Hematopoietic multipotent progenitor cell treated with erythropoietin and hydrocortisone succinate and interleukin-3 and kit ligand, for 17 days (in vitro differentiated cells): Measurements from ENCODE around the gene RTTN.
"Not testable (repeated sequence)": the region's sequence is repeated elsewhere in the genome, so short reads cannot be mapped to it uniquely, and the experiment has no call there.

Experiments used
- DNase-seq: peaks from one replicate; pipeline ENCODE4 v3.0.0-alpha.2; 2015; ENCODE audit warnings: low spot score

Gene RTTN

GRCh38 chr18:70149616-70150301 is 55.7 kb downstream of the RTTN start:
- no peak for DNase-seq

DNA sequence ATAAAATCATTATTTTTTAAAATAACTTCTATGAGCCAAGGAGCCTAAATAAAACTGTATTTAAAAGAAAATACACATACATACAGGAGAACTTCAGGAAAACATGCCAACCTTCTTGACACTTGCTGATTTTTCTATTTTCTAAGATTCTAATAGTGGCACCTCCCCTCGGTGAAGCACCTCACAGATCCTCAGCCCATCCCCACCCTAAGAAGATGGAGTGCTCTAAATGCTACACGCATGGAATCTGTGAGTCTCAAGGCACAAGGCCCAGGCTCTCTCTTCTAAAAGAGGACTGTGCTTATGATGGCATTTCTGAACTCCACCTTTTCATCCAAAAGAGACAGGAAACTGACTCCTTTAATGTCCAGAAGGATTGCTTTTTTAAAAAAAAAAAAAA is 56.3 kb downstream of the RTTN start:
- DNase-seq: no peak

- DNase-seq: no peak
Observed at GRCh38 chr18:70148039-70148938, 57.2 kb downstream of the RTTN start.

DNA sequence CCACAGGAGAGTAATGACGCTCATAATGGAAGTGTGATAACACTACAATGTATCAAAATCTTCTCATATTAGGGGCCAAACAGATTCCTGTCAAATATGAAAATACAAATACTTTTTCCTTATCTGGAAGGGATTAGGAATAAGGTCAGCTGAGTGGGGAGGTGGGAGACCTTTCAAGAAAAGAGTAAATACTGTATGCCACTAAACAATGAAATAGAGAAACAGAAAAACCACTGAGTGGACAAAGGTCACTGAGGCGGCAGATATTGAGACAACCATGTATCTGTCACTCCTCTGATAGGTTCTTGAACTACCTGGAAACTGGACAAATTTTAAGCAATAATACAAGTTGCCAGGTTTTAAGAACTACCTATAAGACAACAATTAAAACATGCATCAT is 59.3 kb downstream of the RTTN start:
- no peak for DNase-seq

- no peak for DNase-seq
Observed at GRCh38 chr18:70142001-70142400, 63.5 kb downstream of the RTTN start.

DNA sequence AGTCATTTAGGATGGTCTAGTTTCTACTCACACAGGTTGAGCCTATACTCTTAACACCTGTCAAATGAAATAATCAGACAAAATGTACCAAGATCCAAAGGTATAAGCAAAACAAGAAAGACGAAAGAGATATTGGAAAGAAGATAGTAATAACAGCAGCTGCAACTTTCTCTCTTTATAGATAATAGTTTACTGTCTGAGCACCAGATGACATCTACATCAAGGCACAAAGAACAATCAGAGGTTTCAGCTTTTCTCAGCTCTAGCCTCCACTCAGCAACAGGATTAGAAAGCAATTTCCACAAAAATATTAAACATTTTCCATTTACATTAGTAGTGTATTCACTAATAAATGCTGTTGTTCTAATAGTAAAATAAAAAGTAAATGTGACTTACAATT is 66.3 kb downstream of the RTTN start:
- no peak for DNase-seq

DNA sequence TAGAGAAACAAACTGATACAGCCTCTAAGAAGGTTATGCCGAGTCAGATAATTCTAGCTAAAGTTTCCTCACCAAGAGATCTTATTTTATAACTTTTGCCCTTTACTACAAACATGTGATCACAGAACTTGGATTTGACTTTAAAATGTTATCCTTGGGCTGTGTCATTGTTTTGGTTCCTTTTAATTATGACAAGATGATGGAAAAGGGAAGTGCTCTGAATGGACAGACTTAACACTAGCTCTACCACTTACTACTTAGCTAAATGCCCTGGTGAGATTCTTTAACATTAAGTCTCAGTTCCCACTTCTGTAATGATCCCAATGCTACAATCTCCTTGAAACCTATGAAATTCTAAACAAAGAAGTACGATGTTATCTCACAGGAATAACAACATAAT is 69.9 kb downstream of the RTTN start:
- DNase-seq: no peak

DNA sequence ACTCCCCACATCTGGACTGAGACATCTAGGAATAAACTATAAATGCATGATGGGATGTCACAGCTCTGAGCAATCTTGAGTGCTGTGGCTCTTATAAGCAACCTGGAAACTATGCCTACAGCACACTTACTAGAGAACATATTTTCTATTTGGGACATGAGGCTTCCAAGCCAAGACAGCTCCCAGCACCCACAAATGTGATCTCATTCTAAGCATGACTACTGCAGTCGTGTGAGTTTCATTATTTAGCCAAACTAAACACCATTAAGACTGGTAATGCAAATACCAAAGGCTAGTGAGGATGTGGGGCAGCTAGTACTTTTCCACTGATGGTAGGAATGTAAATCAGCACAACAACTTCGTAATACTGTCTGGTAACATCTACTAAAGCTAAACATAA is 72.5 kb downstream of the RTTN start:
- DNase-seq: no peak

DNA sequence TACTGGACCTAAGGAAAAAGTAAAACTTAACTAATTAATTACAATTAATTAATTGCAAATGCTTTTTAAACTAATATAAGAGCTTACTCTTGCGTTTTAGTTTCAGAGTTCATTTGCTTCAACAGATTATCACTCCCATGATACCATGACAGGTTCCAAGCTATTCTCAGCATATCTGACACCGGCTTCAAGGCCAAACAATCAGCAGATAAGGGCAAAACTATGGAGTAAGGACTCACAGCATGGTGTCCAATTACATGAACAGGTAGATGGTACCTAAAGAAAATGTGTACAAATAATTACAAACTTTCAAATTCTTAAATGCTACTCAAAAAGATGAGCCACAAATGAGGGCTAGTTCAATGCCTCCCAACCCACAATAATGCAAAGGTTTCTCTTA is 77.2 kb downstream of the RTTN start:
- no peak for DNase-seq

GRCh38 chr18:70127359-70127758 is 78.1 kb downstream of the RTTN start:
- DNase-seq: no peak

DNA sequence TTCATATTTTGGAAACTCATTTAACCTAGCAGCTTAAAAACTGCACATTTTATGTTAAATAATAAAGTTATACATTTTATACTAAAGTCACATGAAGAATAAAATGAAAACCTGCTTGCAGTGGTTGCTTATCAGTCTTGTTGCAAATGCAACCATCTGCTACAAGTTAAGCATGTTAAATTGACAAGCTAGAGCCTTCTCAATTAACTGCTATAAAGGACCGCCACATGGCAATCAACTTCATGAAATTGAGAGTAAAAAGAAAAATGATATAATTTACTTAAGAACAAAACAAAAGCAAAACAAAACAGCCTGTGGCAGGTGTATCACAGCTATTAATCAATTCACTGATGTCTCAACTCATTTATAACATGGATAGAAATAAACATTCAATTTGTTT is 78.7 kb downstream of the RTTN start:
- DNase-seq: no peak

- DNase-seq: no peak
Observed at GRCh38 chr18:70124139-70124538, 81.3 kb downstream of the RTTN start.

GRCh38 chr18:70121842-70122241 is 83.6 kb downstream of the RTTN start:
- no peak for DNase-seq

- DNase-seq: no peak
Observed at GRCh38 chr18:70116949-70117348, 88.5 kb downstream of the RTTN start.

DNA sequence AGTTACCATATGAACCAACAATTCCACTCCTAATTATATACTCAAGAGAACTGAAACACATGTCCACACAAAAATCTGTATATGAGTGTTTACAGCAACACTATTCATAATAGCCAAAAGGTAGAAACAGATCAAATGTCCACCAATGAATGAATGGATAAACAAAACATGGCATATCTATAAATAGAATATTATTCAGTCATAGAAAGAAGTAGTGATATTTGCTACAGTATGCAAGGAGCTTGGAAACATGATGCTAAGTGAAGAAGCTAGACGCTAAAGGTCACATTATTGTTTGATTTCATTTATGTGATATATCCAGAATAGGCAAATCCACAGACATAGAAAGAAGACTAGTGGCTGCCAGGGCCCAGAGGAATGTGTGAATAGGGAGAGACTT is 92.0 kb downstream of the RTTN start:
- no peak for DNase-seq

DNA sequence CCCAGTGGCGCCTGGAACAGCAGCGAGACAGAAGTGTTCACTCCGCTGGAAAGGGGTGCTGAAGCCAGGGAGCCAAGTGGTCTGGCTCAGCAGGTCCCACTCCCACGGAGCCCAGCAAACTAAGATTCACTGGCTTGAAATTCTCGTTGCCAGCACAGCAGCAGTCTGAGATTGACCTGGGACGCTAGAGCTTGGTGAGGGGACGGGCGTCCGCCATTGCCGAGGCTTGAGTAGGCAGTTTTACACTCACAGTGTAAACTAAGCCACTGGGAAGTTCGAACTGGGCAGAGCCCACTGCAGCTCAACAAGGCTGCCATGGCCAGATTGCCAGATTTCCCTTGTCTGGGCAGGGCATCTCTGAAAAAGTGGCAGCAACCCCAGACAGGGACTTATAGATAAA is 94.8 kb downstream of the RTTN start:
- DNase-seq: no peak

DNA sequence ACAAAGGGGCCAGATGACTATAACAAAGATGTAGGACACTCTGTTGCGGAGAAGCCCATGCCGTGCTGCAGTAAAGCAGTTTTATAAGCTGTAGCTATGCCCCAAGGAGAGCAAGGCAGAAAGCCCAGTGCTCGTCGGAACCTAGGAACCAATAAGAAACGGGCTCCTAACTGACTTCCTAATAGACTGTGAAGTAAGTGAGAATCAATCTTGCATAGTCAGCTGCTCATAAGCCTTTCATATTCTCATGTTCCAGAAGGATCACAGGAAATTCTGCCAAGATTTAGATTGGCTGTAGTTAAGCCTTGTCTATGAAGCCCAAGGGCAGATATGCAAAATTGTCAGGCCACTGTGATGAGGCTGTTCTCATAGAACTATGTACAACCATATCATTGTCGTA is 98.4 kb downstream of the RTTN start:
- DNase-seq: no peak

GRCh38 chr18:70102854-70103253 is 102.6 kb downstream of the RTTN start:
- DNase-seq: not testable (repeated sequence)

DNA sequence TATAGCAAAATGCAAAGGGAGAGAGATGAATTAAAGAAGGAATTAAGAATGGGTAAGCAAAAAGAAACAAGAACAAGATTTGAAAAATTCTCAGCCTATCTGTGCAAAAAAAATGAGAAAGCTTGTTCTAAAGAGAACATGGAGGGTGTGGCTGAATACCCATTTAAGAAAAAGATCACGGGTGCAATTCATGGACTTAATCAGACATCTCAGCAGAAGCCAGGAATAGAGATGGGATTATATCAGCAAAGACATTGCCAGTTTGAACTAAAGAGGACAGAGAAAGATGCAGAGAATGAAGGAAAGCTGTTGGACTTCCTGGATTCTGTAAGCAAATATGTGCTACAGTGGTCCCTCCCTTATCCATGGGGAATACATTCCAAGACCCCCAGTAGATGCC is 115.6 kb downstream of the RTTN start:
- no peak for DNase-seq

- DNase-seq: no peak
Observed at GRCh38 chr18:70086085-70086484, 119.4 kb downstream of the RTTN start.

DNA sequence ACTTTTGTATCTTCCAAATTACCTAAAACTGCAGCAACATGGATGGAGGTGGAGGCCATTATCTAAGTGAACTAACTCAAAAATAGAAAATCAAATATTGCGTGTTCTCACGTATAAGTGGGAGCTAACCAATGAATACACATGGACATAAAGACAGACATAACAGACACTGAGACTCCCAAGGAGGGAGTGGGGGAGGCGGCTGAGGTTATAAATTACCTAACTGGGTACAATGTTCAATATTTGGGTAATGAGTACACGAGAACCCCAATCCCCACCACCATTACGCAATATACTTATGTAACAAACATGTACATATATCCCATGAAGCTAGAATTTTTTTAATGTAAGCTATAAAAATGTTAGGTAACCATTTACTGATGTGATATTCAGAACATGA is 119.8 kb downstream of the RTTN start:
- no peak for DNase-seq

DNA sequence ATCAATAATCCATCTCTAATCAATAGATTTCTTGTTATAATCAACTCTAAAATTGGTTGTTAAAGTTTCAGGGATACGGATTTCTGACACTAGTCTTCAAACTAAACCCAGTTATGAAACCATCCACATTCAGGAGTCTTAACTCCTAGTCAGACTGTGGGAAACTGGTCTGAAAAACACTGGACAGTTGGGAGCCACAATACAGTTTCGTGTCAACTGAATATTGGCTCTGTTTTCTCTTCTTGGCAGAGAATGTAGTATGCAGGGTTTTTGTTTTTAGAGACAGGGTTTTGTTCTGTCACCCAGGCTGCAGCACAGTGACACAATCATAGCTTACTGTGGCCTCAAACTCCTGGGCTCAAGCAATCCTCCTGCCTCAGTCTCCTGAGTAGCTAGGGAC is 123.1 kb downstream of the RTTN start:
- no peak for DNase-seq

GRCh38 chr18:70078106-70078505 is 127.4 kb downstream of the RTTN start:
- DNase-seq: no peak

GRCh38 chr18:70075906-70076305 is 129.6 kb downstream of the RTTN start:
- DNase-seq: no peak
